Endothelial cell (in vitro differentiated cells): ENCODE measurements around the gene CD28. TPM values are rescaled to one million over a fixed set of nuclear protein-coding genes. Genes with fewer than 3 reads are reported as not detected.
"Not testable (repeated sequence)": the region's sequence is repeated elsewhere in the genome, so short reads cannot be mapped to it uniquely, and the experiment has no call there.

Experiments used
- DNase-seq: peaks from one replicate; pipeline ENCODE4 v3.0.0; 2021; ENCODE audit warnings: low spot score
- H3K27ac Mint-ChIP-seq: one replicate; pipeline ENCODE4 v1.8.0; 2021; ENCODE audit warnings: mixed read lengths, inconsistent platforms; ENCODE audit not compliant: unreplicated experiment
- H3K27me3 Mint-ChIP-seq: one replicate; pipeline ENCODE4 v1.8.0; 2021; ENCODE audit warnings: mild to moderate bottlenecking, moderate library complexity, mixed read lengths, inconsistent platforms; ENCODE audit not compliant: unreplicated experiment
- H3K36me3 Mint-ChIP-seq: one replicate; pipeline ENCODE4 v1.8.0; 2021; ENCODE audit warnings: mild to moderate bottlenecking, low read depth, mixed read lengths, inconsistent platforms; ENCODE audit not compliant: unreplicated experiment
- H3K4me1 Mint-ChIP-seq: one replicate; pipeline ENCODE4 v1.8.0; 2021; ENCODE audit warnings: mild to moderate bottlenecking, mixed read lengths, inconsistent platforms; ENCODE audit not compliant: unreplicated experiment
- H3K4me3 Mint-ChIP-seq: one replicate; pipeline ENCODE4 v1.8.0; 2021; ENCODE audit warnings: mild to moderate bottlenecking, mixed read lengths, inconsistent platforms; ENCODE audit not compliant: unreplicated experiment
- H3K9me3 Mint-ChIP-seq: one replicate; pipeline ENCODE4 v1.8.0; 2021; ENCODE audit warnings: mixed read lengths, inconsistent platforms; ENCODE audit not compliant: unreplicated experiment
- total RNA-seq: library from RNA; stranded (reverse); fragmentation: NEBNext Ultra II Directional; extraction: Animal tissue kit (Norgen Biotek cat#: 25700); gene quantifications from one replicate; pipeline ENCODE4 v1.2.1, GENCODE V29; 2021; ENCODE audit not compliant: unreplicated experiment
- TF ChIP-seq, protein P1 (sequence below): fragments of 200-600 bp; sonication (generic); IDR thresholded peaks from one replicate; pipeline ENCODE4 v1.5.0; 2021; ENCODE audit warnings: antibody characterized with exemption; ENCODE audit not compliant: unreplicated experiment

The CD28 gene
- total RNA-seq, 1 donor from 2014 or later = not detected

GRCh38 chr2:203780231-203780630, 73.8 kb downstream of the CD28 start:
- TF ChIP-seq, protein P1, sequence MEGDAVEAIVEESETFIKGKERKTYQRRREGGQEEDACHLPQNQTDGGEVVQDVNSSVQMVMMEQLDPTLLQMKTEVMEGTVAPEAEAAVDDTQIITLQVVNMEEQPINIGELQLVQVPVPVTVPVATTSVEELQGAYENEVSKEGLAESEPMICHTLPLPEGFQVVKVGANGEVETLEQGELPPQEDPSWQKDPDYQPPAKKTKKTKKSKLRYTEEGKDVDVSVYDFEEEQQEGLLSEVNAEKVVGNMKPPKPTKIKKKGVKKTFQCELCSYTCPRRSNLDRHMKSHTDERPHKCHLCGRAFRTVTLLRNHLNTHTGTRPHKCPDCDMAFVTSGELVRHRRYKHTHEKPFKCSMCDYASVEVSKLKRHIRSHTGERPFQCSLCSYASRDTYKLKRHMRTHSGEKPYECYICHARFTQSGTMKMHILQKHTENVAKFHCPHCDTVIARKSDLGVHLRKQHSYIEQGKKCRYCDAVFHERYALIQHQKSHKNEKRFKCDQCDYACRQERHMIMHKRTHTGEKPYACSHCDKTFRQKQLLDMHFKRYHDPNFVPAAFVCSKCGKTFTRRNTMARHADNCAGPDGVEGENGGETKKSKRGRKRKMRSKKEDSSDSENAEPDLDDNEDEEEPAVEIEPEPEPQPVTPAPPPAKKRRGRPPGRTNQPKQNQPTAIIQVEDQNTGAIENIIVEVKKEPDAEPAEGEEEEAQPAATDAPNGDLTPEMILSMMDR = no peak
- Mint-ChIP-seq H3K9me3 (no peaks in the 10 kb centered on the region), H3K36me3 (peaks cover 5% of the 10 kb centered on the region), H3K27ac (no peak overlapping the region), H3K27me3 (peaks cover 6% of the 10 kb centered on the region), H3K4me3 (no peak overlapping the region), H3K4me1 (peaks cover 27% of the 10 kb centered on the region)
- no peak for DNase-seq

- H3K4me3 Mint-ChIP-seq = no peak overlapping the region
- peaks cover 6% of the 10 kb centered on the region for H3K36me3 Mint-ChIP-seq
- no peak for DNase-seq
- H3K27ac Mint-ChIP-seq = no peak overlapping the region
- TF ChIP-seq, protein P1 = no peak
- peaks cover 26% of the 10 kb centered on the region for H3K4me1 Mint-ChIP-seq
- no peaks in the 10 kb centered on the region for H3K9me3 Mint-ChIP-seq
- H3K27me3 Mint-ChIP-seq = peaks cover 3% of the 10 kb centered on the region
Measured at GRCh38 chr2:203781151-203781550, 74.7 kb downstream of the CD28 start.

DNA sequence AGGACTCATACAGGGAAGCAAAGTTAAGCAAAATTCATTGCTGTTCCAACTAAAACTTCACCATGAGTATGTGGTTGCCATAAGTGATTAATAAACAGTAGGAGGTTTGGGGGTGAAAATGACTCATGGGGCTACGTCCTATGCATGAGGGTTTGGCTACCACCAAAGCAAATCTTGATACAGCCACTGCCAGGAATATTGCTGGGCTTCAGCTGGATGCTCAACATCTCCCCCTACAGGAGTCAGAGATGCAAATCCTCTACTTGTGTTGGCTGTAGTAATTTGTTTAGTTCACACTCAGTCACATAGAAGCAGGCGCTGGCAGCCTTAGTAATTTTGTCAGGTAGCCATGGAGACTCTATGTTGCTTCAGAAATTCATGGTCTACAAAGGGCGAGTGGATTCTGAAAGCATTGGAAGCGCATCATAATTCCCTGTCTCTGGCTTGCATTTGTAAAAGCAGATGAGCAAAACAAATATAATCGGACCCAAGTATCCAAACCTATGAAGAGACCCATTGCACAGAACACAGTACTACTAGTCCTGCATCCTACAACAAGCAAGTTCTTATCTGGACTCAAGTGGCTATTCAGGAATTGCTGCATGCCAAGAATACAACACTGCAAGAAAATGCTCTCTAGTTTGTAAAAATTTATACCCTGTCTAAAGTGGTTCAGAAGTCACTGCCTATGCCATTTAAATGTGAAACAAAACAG, 76.0 kb downstream of the CD28 start:
- peak; percentile 55 for DNase-seq
- no peak overlapping the region for H3K27ac Mint-ChIP-seq

GRCh38 chr2:203783496-203784203, 77.2 kb downstream of the CD28 start:
- DNase-seq = no peak
- Mint-ChIP-seq H3K9me3 (no peaks in the 10 kb centered on the region), H3K4me3 (peak overlapping the region; percentile 42), H3K27ac (peak overlapping the region; percentile 34), H3K4me1 (peaks cover 49% of the 10 kb centered on the region), H3K36me3 (peaks cover 10% of the 10 kb centered on the region), H3K27me3 (peaks cover 3% of the 10 kb centered on the region)
- TF ChIP-seq, protein P1 = no peak

More for the DNA sequence above, 76.0 kb downstream of the CD28 start:
- TF ChIP-seq, protein P1 = peak; percentile 68
- Mint-ChIP-seq H3K4me3 (no peak overlapping the region), H3K9me3 (no peaks in the 10 kb centered on the region), H3K4me1 (peaks cover 37% of the 10 kb centered on the region), H3K36me3 (peaks cover 10% of the 10 kb centered on the region), H3K27me3 (peaks cover 3% of the 10 kb centered on the region)

GRCh38 chr2:203784710-203785270, 78.4 kb downstream of the CD28 start:
- not testable (repeated sequence) for DNase-seq, H3K9me3 Mint-ChIP-seq, H3K27me3 Mint-ChIP-seq, H3K36me3 Mint-ChIP-seq, H3K4me3 Mint-ChIP-seq
- peaks cover 55% of the 10 kb centered on the region for H3K4me1 Mint-ChIP-seq
- peak overlapping the region; percentile 81 for H3K27ac Mint-ChIP-seq

- not testable (repeated sequence) for H3K4me3 Mint-ChIP-seq, DNase-seq, H3K9me3 Mint-ChIP-seq, H3K27me3 Mint-ChIP-seq, H3K36me3 Mint-ChIP-seq
- Mint-ChIP-seq H3K27ac (peak overlapping the region; percentile 99), H3K4me1 (peaks cover 62% of the 10 kb centered on the region)
Measured at GRCh38 chr2:203785391-203786110, 79.1 kb downstream of the CD28 start.
